ENCODE results near the gene ELL. TPM values are rescaled to one million over a fixed set of nuclear protein-coding genes. Genes with fewer than 3 reads are reported as not detected.
A peak's percentile ranks its signal among the peaks of the same experiment; 100 is the strongest.

ELL gene
- total and polyA plus RNA-seq, 7 donors = 6.2 to 20.2 (median 11.5) TPM

- no peaks in the 10 kb centered on the region for H3K9me3 ChIP-seq
- TF ChIP-seq POLR2AphosphoS5 (IDR thresholded peaks at IDR 0.05) (no peak), EP300 (IDR thresholded peaks at IDR 0.05) (no peak), POLR2A (IDR thresholded peaks at IDR 0.05) (no peak)
- TF ChIP-seq, protein P1, sequence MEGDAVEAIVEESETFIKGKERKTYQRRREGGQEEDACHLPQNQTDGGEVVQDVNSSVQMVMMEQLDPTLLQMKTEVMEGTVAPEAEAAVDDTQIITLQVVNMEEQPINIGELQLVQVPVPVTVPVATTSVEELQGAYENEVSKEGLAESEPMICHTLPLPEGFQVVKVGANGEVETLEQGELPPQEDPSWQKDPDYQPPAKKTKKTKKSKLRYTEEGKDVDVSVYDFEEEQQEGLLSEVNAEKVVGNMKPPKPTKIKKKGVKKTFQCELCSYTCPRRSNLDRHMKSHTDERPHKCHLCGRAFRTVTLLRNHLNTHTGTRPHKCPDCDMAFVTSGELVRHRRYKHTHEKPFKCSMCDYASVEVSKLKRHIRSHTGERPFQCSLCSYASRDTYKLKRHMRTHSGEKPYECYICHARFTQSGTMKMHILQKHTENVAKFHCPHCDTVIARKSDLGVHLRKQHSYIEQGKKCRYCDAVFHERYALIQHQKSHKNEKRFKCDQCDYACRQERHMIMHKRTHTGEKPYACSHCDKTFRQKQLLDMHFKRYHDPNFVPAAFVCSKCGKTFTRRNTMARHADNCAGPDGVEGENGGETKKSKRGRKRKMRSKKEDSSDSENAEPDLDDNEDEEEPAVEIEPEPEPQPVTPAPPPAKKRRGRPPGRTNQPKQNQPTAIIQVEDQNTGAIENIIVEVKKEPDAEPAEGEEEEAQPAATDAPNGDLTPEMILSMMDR (IDR thresholded peaks at IDR 0.05) = no peak
- H3K27me3 ChIP-seq = no peaks in the 10 kb centered on the region
- H3K4me3 ChIP-seq = no peak overlapping the region
- intact Hi-C loops (cut with DNase I) = no loop called here
- no peaks in the 10 kb centered on the region for H3K36me3 ChIP-seq
- 89 to 90% methylated on average over 17 of the region's 17 CpGs for WGBS, 2 donors
- peaks cover 4 to 78% (median 55%) of the 10 kb centered on the region in 4 donors for H3K4me1 ChIP-seq
- peak overlapping the region; percentile 65 to 82 (median 72) for H3K27ac ChIP-seq
- DNase-seq = peak; percentile 60
Observed at GRCh38 chr19:18424890-18425514, 96.9 kb downstream of the ELL start.

GRCh38 chr19:18424122-18424889 is 97.6 kb downstream of the ELL start:
- intact Hi-C loops (cut with DNase I) = no loop called here
- WGBS, 2 donors = 72 to 85% methylated on average over 22 of the region's 22 CpGs

DNA sequence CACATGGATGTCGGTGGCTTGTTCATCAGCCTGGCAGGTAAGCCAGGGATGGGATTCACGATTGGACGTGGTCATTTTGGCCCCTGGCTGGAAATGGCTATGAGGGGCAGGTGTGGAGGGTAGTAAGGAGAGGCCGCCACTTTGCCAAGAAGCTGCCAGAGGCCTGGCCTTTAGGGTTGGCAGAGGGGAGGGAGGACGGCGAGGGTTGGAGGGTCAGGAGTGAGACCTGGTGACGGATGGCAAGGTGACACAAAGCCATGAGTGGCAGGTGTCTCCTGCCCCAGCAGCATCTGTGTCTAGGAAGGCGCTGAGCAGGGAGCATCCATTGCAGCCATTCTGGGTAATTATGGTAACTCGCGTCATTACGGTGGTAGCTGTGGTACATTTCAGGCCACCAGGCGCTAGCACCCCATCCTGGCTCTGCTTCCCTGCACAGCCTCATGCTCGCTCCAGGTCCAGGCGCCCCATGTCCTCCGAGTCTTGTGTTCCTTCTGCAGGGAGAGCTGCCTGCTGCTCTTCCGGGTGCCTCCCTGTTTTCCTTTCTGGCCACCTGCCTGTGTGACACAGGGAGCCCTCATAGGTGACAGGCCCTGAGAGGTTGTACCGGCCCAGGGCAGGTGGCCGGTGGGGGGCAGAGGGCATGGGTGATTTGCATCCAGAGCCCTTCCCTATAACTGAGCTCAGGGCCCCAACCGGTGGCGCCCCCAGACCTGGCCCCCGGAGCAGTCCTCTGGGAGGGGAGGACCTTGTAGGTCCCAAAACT is 98.4 kb downstream of the ELL start:
- no peaks in the 10 kb centered on the region for H3K36me3 ChIP-seq
- H3K27me3 ChIP-seq = peaks cover 0 to 2% (median 0%) of the 10 kb centered on the region in 3 donors
- intact Hi-C loops (cut with DNase I) = no loop called here
- no peak overlapping the region for H3K4me3 ChIP-seq
- DNase-seq = no peak
- TF ChIP-seq POLR2A (IDR thresholded peaks at IDR 0.05) = no peak
- TF ChIP-seq EP300 (IDR thresholded peaks at IDR 0.05) = no peak
- TF ChIP-seq, protein P1 (IDR thresholded peaks at IDR 0.05) = no peak
- no peak for TF ChIP-seq POLR2AphosphoS5 (IDR thresholded peaks at IDR 0.05)
- H3K4me1 ChIP-seq = peaks cover 0 to 73% (median 50%) of the 10 kb centered on the region in 4 donors
- 54 to 78% methylated on average over 21 of the region's 21 CpGs for WGBS, 2 donors
- no peaks in the 10 kb centered on the region for H3K9me3 ChIP-seq
- H3K27ac ChIP-seq = peak overlapping the region; percentile 7 to 82 (median 32)

More at GRCh38 chr19:18424122-18424889, 97.6 kb downstream of the ELL start:
- DNase-seq = peak; percentile 60
- Histone ChIP-seq H3K36me3 (no peaks in the 10 kb centered on the region), H3K9me3 (no peaks in the 10 kb centered on the region), H3K27ac (peak overlapping the region; percentile 7 to 82 (median 55)), H3K4me1 (peaks cover 4 to 75% (median 52%) of the 10 kb centered on the region in 4 donors), H3K27me3 (no peaks in the 10 kb centered on the region), H3K4me3 (no peak overlapping the region)
- TF ChIP-seq, protein P1 (IDR thresholded peaks at IDR 0.05) = no peak

- Histone ChIP-seq H3K4me3 (no peak overlapping the region), H3K36me3 (no peaks in the 10 kb centered on the region), H3K4me1 (peaks cover 0 to 76% (median 56%) of the 10 kb centered on the region in 4 donors), H3K27me3 (peaks cover 0 to 10% (median 0%) of the 10 kb centered on the region in 3 donors), H3K27ac (peak overlapping the region in 1 of 4 donors; percentile 28), H3K9me3 (no peaks in the 10 kb centered on the region)
- WGBS, 2 donors = 65 to 86% methylated on average over 14 of the region's 14 CpGs
- intact Hi-C loops (cut with DNase I) = no loop called here
- DNase-seq = no peak
- no peak for TF ChIP-seq POLR2AphosphoS5 (IDR thresholded peaks at IDR 0.05)
Observed at GRCh38 chr19:18422530-18423191, 99.2 kb downstream of the ELL start.

Measured in sigmoid colon (tissue), 7 donors.